NCI-H1048 (cell line): Measurements from ENCODE around the gene MBD1.
A peak's percentile ranks its signal among the peaks of the same experiment; 100 is the strongest.
"Not testable (repeated sequence)": the region's sequence is repeated elsewhere in the genome, so short reads cannot be mapped to it uniquely, and the experiment has no call there.

Experiments used
- DNase-seq: peaks from one replicate; lab custom pipeline; 2025; lab: John Stamatoyannopoulos, UW

Gene MBD1

GRCh38 chr18:50293039-50293438 lies 11.7 kb upstream of the MBD1 start:
- DNase-seq, result no peak

- DNase-seq, result no peak
Measured at GRCh38 chr18:50289108-50289443, 7.8 kb upstream of the MBD1 start.

- not testable (repeated sequence) for DNase-seq
Measured at GRCh38 chr18:50288348-50289107, 7.2 kb upstream of the MBD1 start.

- DNase-seq, result peak; percentile 99
Measured at GRCh38 chr18:50287441-50288347, 6.4 kb upstream of the MBD1 start, which contains the start of gene CXXC1. Gene CXXC1, minus strand, starts transcription at chr18:50287692. Its CDS starts 103 bp downstream, at chr18:50287589.

GRCh38 chr18:50287028-50287440 lies 5.7 kb upstream of the MBD1 start:
- DNase-seq, result no peak

GRCh38 chr18:50286391-50287027 lies 5.2 kb upstream of the MBD1 start:
- DNase-seq, result no peak

- no peak for DNase-seq
Measured at GRCh38 chr18:50285631-50286321, 4.5 kb upstream of the MBD1 start.

GRCh38 chr18:50285071-50285470 lies 3.7 kb upstream of the MBD1 start:
- DNase-seq, result no peak

GRCh38 chr18:50284255-50284885 lies 3.0 kb upstream of the MBD1 start:
- no peak for DNase-seq

- DNase-seq, result no peak
Measured at GRCh38 chr18:50283469-50284209, 2.3 kb upstream of the MBD1 start.

GRCh38 chr18:50282521-50283335 lies 1.4 kb upstream of the MBD1 start:
- DNase-seq, result no peak

GRCh38 chr18:50281972-50282520 lies 723 bp upstream of the MBD1 start:
- DNase-seq, result no peak

- no peak for DNase-seq
Measured at GRCh38 chr18:50280707-50281294, 522 bp downstream of the MBD1 start.

GRCh38 chr18:50279752-50280151 lies 1.6 kb downstream of the MBD1 start:
- DNase-seq, result no peak

- no peak for DNase-seq
Measured at GRCh38 chr18:50277942-50278341, 3.4 kb downstream of the MBD1 start.

- DNase-seq, result no peak
Measured at GRCh38 chr18:50276452-50276851, 4.9 kb downstream of the MBD1 start.

- no peak for DNase-seq
Measured at GRCh38 chr18:50275503-50276036, 5.8 kb downstream of the MBD1 start.

- no peak for DNase-seq
Measured at GRCh38 chr18:50274941-50275340, 6.4 kb downstream of the MBD1 start.

- no peak for DNase-seq
Measured at GRCh38 chr18:50274044-50274442, 7.3 kb downstream of the MBD1 start.
